Sigmoid colon (tissue), 7 donors: ENCODE measurements around the gene FZD10. TPM values are rescaled to one million over a fixed set of nuclear protein-coding genes. Genes with fewer than 3 reads are reported as not detected.

Experiments
- DNase-seq: peaks from one replicate; pipeline ENCODE4 v3.0.0-alpha.2; 2019
- H3K27ac ChIP-seq, 4 donors: fragments of 200-600 bp; sonication (generic); one replicate each; pipeline ENCODE4 v1.5.1; 2016 to 2019; ENCODE audit warnings: mild to moderate bottlenecking in 1 of 4
- H3K27me3 ChIP-seq, 3 donors: fragments of 200-600 bp; sonication (generic); one replicate each; pipeline ENCODE4 v1.5.1; 2019; ENCODE audit warnings: mild to moderate bottlenecking in 1 of 3
- H3K36me3 ChIP-seq, 4 donors: fragments of 200-600 bp; sonication (generic); one replicate each; pipeline ENCODE4 v1.5.1; 2016 to 2019
- H3K4me1 ChIP-seq, 4 donors: fragments of 200-600 bp; sonication (generic); one replicate each; pipeline ENCODE4 v1.5.1; 2017 to 2019
- H3K4me3 ChIP-seq, 4 donors: fragments of 200-600 bp; sonication (generic); one replicate each; pipeline ENCODE4 v1.5.1; 2017 to 2019; ENCODE audit warnings: mild to moderate bottlenecking in 2 of 4, moderate library complexity in 1 of 4
- H3K9me3 ChIP-seq, 4 donors: fragments of 200-600 bp in 3 of 4; sonication (generic) in 3 of 4; one replicate each; pipeline versions ENCODE4 v1.5.1 to v1.6.1; 2013 to 2019
- CTCF ChIP-seq, 4 experiments: fragments of 450-650 bp in 3 of 4; fragments of 200-600 bp in 1 of 4; IDR thresholded peaks; one replicate each; pipeline ENCODE4 v1.5.1; 2016 to 2019; ENCODE audit warnings: antibody characterized with exemption in 4 of 4, mild to moderate bottlenecking in 3 of 4, moderate library complexity in 2 of 4
- EP300 ChIP-seq, 4 donors: sonication (generic); formaldehyde crosslinking; IDR thresholded peaks; one replicate each; pipeline ENCODE4 v1.6.1; 2017; ENCODE audit warnings: antibody characterized with exemption in 4 of 4
- POLR2A ChIP-seq, 2 donors: fragments of 450-650 bp; IDR thresholded peaks; one replicate each; pipeline ENCODE4 v1.6.1; 2016; ENCODE audit warnings: antibody characterized with exemption in 2 of 2, mild to moderate bottlenecking in 2 of 2, moderate library complexity in 2 of 2
- POLR2AphosphoS5 ChIP-seq, 4 donors: sonication (generic); formaldehyde crosslinking; IDR thresholded peaks; one replicate each; pipeline ENCODE4 v1.6.1; 2017; ENCODE audit warnings: antibody characterized with exemption in 4 of 4
- WGBS, 2 donors: extraction: QIAGEN DNeasy Blood & Tissue Kit; methylation state at CpG; one replicate each; pipeline ENCODE4 v1.1.7; 2013; 5-methylcytosine and 5-hydroxymethylcytosine counted together
- intact Hi-C: fragments of 100-400 bp; cut with DNase I; formaldehyde crosslinking; loops from one replicate; pipeline ENCODE4 v1.15.1; 2023
- polyA plus RNA-seq, 3 donors: library from polyadenylated mRNA; stranded (reverse); fragments of 200-250 nt; gene quantifications; one replicate each; pipeline ENCODE4 v1.2.3, GENCODE V29; 2013
- total RNA-seq, 4 donors: library from RNA; depleted of rRNA; stranded (reverse); fragments of >200 nt; gene quantifications; one replicate each; pipeline ENCODE4 v1.1.0, GENCODE V29; 2016
- donor health status: healthy with polysubstance abuse.
- donor health status: Bipolar disorder and iron deficiency.
- donor health status: healthy.

FZD10 gene
- total RNA-seq (1 to 10 TPM in 2 of 4 donors, under 1 TPM in 2; 0.27 to 1.7 (median 0.93) TPM), polyA plus RNA-seq (under 1 TPM in 2 of 3 donors, not detected in 1; 0.13 to 0.60 TPM)

- peaks cover 29 to 70% (median 42%) of the 10 kb centered on the region in 3 donors for H3K27me3 ChIP-seq
- intact Hi-C loops = no loop called here
- WGBS, 2 donors = 2 to 9% methylated on average over 51 of the region's 51 CpGs
- peak within 1 kb of the TSS; percentile 18 to 54 (median 43) for H3K4me3 ChIP-seq
- DNase-seq = no peak
- H3K4me1 ChIP-seq = peaks cover 0 to 30% (median 26%) of the 10 kb centered on the region in 4 donors
- no peaks in the 10 kb centered on the region for H3K36me3 ChIP-seq
- H3K9me3 ChIP-seq = no peaks in the 10 kb centered on the region
- TF ChIP-seq POLR2AphosphoS5 (IDR thresholded peaks at IDR 0.05) (no peak), EP300 (IDR thresholded peaks at IDR 0.05) (no peak), CTCF (IDR thresholded peaks at IDR 0.05) (no peak), POLR2A (IDR thresholded peaks at IDR 0.05) (no peak)
- no peak within 1 kb of the TSS for H3K27ac ChIP-seq
Measured at GRCh38 chr12:130162267-130162666, at the start of gene FZD10. FZD10 (plus strand) TSS chr12:130162464; CDS start chr12:130162943, 479 bp downstream.

GRCh38 chr12:130114952-130115351, 47.3 kb upstream of the FZD10 start:
- WGBS, 2 donors = 73 to 83% methylated on average over 20 of the region's 20 CpGs

GRCh38 chr12:130115646-130116045, 46.6 kb upstream of the FZD10 start:
- no peak overlapping the region for H3K4me3 ChIP-seq
- no peaks in the 10 kb centered on the region for H3K9me3 ChIP-seq
- H3K36me3 ChIP-seq = no peaks in the 10 kb centered on the region
- intact Hi-C loops = no loop called here
- whole genome bisulfite sequencing, 2 donors = 84 to 89% methylated on average over 8 of the region's 8 CpGs
- no peak for TF ChIP-seq POLR2AphosphoS5 (IDR thresholded peaks at IDR 0.05)
- TF ChIP-seq EP300 (IDR thresholded peaks at IDR 0.05) = no peak
- TF ChIP-seq CTCF (IDR thresholded peaks at IDR 0.05) = no peak
- no peak for TF ChIP-seq POLR2A (IDR thresholded peaks at IDR 0.05)
- H3K27ac ChIP-seq = no peak overlapping the region
- no peak for DNase-seq
- H3K4me1 ChIP-seq = no peaks in the 10 kb centered on the region
- H3K27me3 ChIP-seq = peaks cover 0 to 12% (median 6%) of the 10 kb centered on the region in 3 donors

More at GRCh38 chr12:130114952-130115351, 47.3 kb upstream of the FZD10 start:
- no peaks in the 10 kb centered on the region for H3K36me3 ChIP-seq
- DNase-seq = no peak
- H3K4me1 ChIP-seq = no peaks in the 10 kb centered on the region
- peaks cover 0 to 12% (median 4%) of the 10 kb centered on the region in 3 donors for H3K27me3 ChIP-seq
- TF ChIP-seq POLR2A (IDR thresholded peaks at IDR 0.05) (no peak), POLR2AphosphoS5 (IDR thresholded peaks at IDR 0.05) (no peak), CTCF (IDR thresholded peaks at IDR 0.05) (no peak), EP300 (IDR thresholded peaks at IDR 0.05) (no peak)
- no peak overlapping the region for H3K4me3 ChIP-seq
- H3K27ac ChIP-seq = no peak overlapping the region
- no peaks in the 10 kb centered on the region for H3K9me3 ChIP-seq
- intact Hi-C loops = no loop called here

GRCh38 chr12:130116791-130117190, 45.5 kb upstream of the FZD10 start:
- H3K4me3 ChIP-seq = no peak overlapping the region
- no peaks in the 10 kb centered on the region for H3K36me3 ChIP-seq
- peaks cover 0 to 12% (median 9%) of the 10 kb centered on the region in 3 donors for H3K27me3 ChIP-seq
- H3K27ac ChIP-seq = no peak overlapping the region
- H3K4me1 ChIP-seq = no peaks in the 10 kb centered on the region
- no peaks in the 10 kb centered on the region for H3K9me3 ChIP-seq
- TF ChIP-seq EP300 (IDR thresholded peaks at IDR 0.05) = no peak
- no peak for TF ChIP-seq POLR2AphosphoS5 (IDR thresholded peaks at IDR 0.05)
- no peak for TF ChIP-seq POLR2A (IDR thresholded peaks at IDR 0.05)
- TF ChIP-seq CTCF (IDR thresholded peaks at IDR 0.05) = no peak
- 37 to 69% methylated on average over 6 of the region's 6 CpGs for WGBS, 2 donors
- intact Hi-C loops = no loop called here
- no peak for DNase-seq

- no peak for DNase-seq
- TF ChIP-seq EP300 (IDR thresholded peaks at IDR 0.05) = no peak
- TF ChIP-seq POLR2A (IDR thresholded peaks at IDR 0.05) = no peak
- Histone ChIP-seq H3K27me3 (peaks cover 0 to 12% (median 12%) of the 10 kb centered on the region in 3 donors), H3K4me3 (no peak overlapping the region), H3K4me1 (no peaks in the 10 kb centered on the region), H3K9me3 (no peaks in the 10 kb centered on the region), H3K27ac (no peak overlapping the region), H3K36me3 (no peaks in the 10 kb centered on the region)
- intact Hi-C loops = no loop called here
- 45 to 63% methylated on average over 7 of the region's 7 CpGs for WGBS, 2 donors
Measured at GRCh38 chr12:130117233-130117632, 45.0 kb upstream of the FZD10 start.
